Measurements from ENCODE around the gene FUT4.
"Not testable (repeated sequence)": the region's sequence is repeated elsewhere in the genome, so short reads cannot be mapped to it uniquely, and the experiment has no call there.

- not testable (repeated sequence) for TF ChIP-seq CTCF (conservative IDR thresholded peaks at IDR 0.05; ENCODE audit: low read length); EZH2phosphoT487 (IDR thresholded peaks at IDR 0.05; ENCODE audit: borderline replicate concordance, low read depth, low read length)
Measured at GRCh38 chr11:94506513-94506912, 37.2 kb upstream of the FUT4 start.

Data from OCI-LY7 (cell line).